Adipocyte (in vitro differentiated cells): Measurements from ENCODE around the gene MZF1.
A peak's percentile ranks its signal among the peaks of the same experiment; 100 is the strongest.

Source experiments
- DNase-seq: peaks from one replicate; pipeline ENCODE4 v3.0.0-alpha.2; 2015; ENCODE audit warnings: low read depth
- H3K27me3 ChIP-seq: replicated peaks from 2 replicates; pipeline ENCODE4 v1.7.0; 2013; ENCODE audit warnings: mild to moderate bottlenecking, low read length, moderate library complexity; ENCODE audit not compliant: control insufficient read depth, insufficient read depth
- H3K36me3 ChIP-seq: 2 replicates; pipeline ENCODE4 v1.7.0; 2013; ENCODE audit warnings: low read length, mild to moderate bottlenecking, moderate library complexity; ENCODE audit not compliant: control insufficient read depth, insufficient read depth, severe bottlenecking
- H3K4me1 ChIP-seq: 2 replicates; pipeline ENCODE4 v1.7.0; 2013; ENCODE audit warnings: mild to moderate bottlenecking, low read length, moderate library complexity; ENCODE audit not compliant: control insufficient read depth, insufficient read depth
- H3K4me3 ChIP-seq: 2 replicates; pipeline ENCODE4 v1.7.0; 2013; ENCODE audit warnings: mild to moderate bottlenecking, low read length, moderate library complexity
- H3K9ac ChIP-seq: 2 replicates; pipeline ENCODE4 v1.7.0; 2013; ENCODE audit warnings: mild to moderate bottlenecking, low read length, moderate library complexity
- H3K9me3 ChIP-seq: 2 replicates; pipeline ENCODE4 v1.7.0; 2013; ENCODE audit warnings: mild to moderate bottlenecking, low read length, moderate library complexity; ENCODE audit not compliant: control insufficient read depth

Gene MZF1

GRCh38 chr19:58551577-58552471 lies 21.3 kb downstream of the MZF1 start:
- no peak for DNase-seq
- H3K36me3 ChIP-seq, result peaks cover 73% of the 10 kb centered on the region

GRCh38 chr19:58551123-58551497 lies 22.0 kb downstream of the MZF1 start:
- Histone ChIP-seq H3K27me3 (no peaks in the 10 kb centered on the region), H3K36me3 (peaks cover 66% of the 10 kb centered on the region), H3K4me3 (no peak overlapping the region), H3K9me3 (no peaks in the 10 kb centered on the region), H3K9ac (no peak overlapping the region), H3K4me1 (peaks cover 32% of the 10 kb centered on the region)
- DNase-seq, result no peak

More at GRCh38 chr19:58551577-58552471, 21.3 kb downstream of the MZF1 start:
- Histone ChIP-seq H3K9me3 (no peaks in the 10 kb centered on the region), H3K4me1 (peaks cover 32% of the 10 kb centered on the region), H3K4me3 (no peak overlapping the region), H3K9ac (no peak overlapping the region), H3K27me3 (no peaks in the 10 kb centered on the region)

DNA sequence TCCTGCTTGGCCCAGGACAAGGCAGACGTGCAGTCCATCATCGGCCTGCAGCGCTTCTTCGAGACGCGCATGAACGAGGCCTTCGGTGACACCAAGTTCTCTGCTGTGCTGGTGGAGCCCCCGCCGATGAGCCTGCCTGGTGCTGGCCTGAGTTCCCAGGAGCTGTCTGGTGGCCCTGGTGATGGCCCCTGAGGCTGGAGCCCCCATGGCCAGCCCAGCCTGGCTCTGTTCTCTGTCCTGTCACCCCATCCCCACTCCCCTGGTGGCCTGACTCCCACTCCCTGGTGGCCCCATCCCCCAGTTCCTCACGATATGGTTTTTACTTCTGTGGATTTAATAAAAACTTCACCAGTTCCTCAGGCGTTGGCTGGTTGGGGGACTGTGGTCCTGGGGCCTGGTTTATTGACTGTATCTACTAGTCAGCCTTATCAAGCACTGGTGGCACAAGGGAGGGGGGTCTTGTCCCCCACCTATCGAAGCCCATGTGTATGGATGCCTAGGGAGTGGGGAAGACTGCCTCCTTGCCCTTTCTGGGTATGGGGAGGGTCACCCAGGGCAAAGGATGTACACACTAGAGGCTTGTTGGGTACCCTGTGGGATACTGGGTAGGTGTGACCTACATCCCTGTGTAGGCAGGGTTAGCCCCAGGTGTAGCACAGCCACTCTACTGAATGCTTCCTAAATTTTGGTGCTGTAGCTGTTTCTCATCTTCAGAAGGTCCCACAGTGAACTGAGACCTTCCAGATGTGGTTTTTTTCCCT lies 22.6 kb downstream of the MZF1 start:
- no peak overlapping the region for H3K4me3 ChIP-seq
- peaks cover 62% of the 10 kb centered on the region for H3K36me3 ChIP-seq
- no peaks in the 10 kb centered on the region for H3K9me3 ChIP-seq
- H3K27me3 ChIP-seq, result no peaks in the 10 kb centered on the region
- no peak overlapping the region for H3K9ac ChIP-seq
- DNase-seq, result no peak
- H3K4me1 ChIP-seq, result peaks cover 34% of the 10 kb centered on the region

DNA sequence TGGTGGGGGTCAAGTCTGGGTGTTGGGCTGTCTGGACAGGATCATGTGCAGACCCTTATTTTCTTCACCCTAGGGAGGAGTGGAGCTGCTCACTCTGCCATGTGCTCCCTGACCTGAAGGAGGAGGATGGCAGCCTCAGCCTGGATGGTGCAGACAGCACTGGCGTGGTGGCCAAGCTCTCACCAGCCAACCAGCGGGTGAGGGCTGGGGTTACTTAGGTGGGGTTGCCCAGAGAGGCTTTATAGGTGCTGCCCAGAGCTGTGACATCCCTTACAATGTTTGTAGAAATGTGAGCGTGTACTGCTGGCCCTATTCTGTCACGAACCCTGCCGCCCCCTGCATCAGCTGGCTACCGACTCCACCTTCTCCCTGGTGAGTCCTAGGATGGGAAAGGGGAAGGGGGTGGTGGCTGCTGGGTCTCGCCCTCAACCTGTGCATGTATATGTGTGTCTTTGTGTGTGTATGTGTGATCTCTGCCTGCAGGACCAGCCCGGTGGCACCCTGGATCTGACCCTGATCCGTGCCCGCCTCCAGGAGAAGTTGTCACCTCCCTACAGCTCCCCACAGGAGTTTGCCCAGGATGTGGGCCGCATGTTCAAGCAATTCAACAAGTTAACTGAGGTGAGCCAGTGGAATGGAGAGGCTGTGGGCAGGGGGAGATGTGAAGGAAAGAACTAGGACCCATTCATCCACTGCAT lies 23.3 kb downstream of the MZF1 start:
- H3K9me3 ChIP-seq, result no peaks in the 10 kb centered on the region
- peaks cover 60% of the 10 kb centered on the region for H3K36me3 ChIP-seq
- H3K4me3 ChIP-seq, result no peak overlapping the region
- H3K27me3 ChIP-seq, result no peaks in the 10 kb centered on the region
- H3K9ac ChIP-seq, result no peak overlapping the region
- H3K4me1 ChIP-seq, result peaks cover 29% of the 10 kb centered on the region
- no peak for DNase-seq

GRCh38 chr19:58548859-58549663 lies 24.1 kb downstream of the MZF1 start:
- H3K27me3 ChIP-seq, result no peaks in the 10 kb centered on the region
- peaks cover 60% of the 10 kb centered on the region for H3K36me3 ChIP-seq
- H3K9me3 ChIP-seq, result no peaks in the 10 kb centered on the region

DNA sequence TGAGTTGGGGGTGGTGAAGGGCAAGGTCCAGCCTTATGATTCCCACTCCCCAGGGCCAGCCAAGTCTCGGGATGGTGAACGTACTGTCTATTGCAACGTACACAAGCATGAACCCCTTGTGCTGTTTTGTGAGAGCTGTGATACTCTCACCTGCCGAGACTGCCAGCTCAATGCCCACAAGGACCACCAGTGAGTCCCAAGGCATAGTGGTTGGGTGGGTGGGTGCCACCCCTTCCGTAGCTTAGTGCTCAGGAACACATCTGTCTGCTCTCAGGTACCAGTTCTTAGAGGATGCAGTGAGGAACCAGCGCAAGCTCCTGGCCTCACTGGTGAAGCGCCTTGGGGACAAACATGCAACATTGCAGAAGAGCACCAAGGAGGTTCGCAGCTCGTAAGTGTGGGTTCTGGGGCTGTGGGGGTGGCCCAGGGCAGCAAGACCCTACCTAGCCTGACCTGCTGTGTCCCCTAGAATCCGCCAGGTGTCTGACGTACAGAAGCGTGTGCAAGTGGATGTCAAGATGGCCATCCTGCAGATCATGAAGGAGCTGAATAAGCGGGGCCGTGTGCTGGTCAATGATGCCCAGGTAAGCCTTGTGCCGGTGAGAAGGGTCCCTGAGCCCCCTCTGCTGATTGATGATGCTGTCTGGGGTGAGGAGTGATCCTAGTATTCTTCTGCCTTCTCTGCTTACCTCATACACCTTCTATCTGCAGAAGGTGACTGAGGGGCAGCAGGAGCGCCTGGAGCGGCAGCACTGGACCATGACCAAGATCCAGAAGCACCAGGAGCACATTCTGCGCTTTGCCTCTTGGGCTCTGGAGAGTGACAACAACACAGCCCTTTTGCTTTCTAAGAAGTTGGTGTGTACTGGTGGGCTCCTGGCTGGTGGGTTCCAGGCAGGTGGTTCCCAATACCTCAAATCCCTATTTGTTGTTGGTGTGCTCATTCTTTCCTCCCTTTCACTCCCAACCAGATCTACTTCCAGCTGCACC lies 25.5 kb downstream of the MZF1 start:
- Histone ChIP-seq H3K36me3 (peaks cover 56% of the 10 kb centered on the region), H3K27me3 (no peaks in the 10 kb centered on the region), H3K4me3 (no peak overlapping the region), H3K9ac (no peak overlapping the region), H3K4me1 (peaks cover 17% of the 10 kb centered on the region), H3K9me3 (no peaks in the 10 kb centered on the region)
- no peak for DNase-seq

More at GRCh38 chr19:58548859-58549663, 24.1 kb downstream of the MZF1 start:
- H3K4me3 ChIP-seq, result no peak overlapping the region
- no peak for DNase-seq
- no peak overlapping the region for H3K9ac ChIP-seq
- H3K4me1 ChIP-seq, result peaks cover 25% of the 10 kb centered on the region

GRCh38 chr19:58546019-58546530 lies 27.1 kb downstream of the MZF1 start:
- Histone ChIP-seq H3K4me3 (peak overlapping the region; percentile 95), H3K36me3 (peaks cover 41% of the 10 kb centered on the region), H3K9ac (peak overlapping the region; percentile 95), H3K4me1 (peaks cover 17% of the 10 kb centered on the region), H3K27me3 (no peaks in the 10 kb centered on the region), H3K9me3 (no peaks in the 10 kb centered on the region)
- no peak for DNase-seq

- H3K36me3 ChIP-seq, result peaks cover 34% of the 10 kb centered on the region
- H3K9me3 ChIP-seq, result no peaks in the 10 kb centered on the region
- H3K27me3 ChIP-seq, result peaks cover under 1% of the 10 kb centered on the region
- peak overlapping the region; percentile 95 for H3K9ac ChIP-seq
- peak overlapping the region; percentile 95 for H3K4me3 ChIP-seq
- H3K4me1 ChIP-seq, result peaks cover 17% of the 10 kb centered on the region
- peak; percentile 30 for DNase-seq
Measured at GRCh38 chr19:58545286-58546018, 27.7 kb downstream of the MZF1 start.

- Histone ChIP-seq H3K9me3 (no peaks in the 10 kb centered on the region), H3K27me3 (peaks cover 4% of the 10 kb centered on the region), H3K4me1 (peaks cover 17% of the 10 kb centered on the region), H3K36me3 (peaks cover 27% of the 10 kb centered on the region), H3K9ac (peak overlapping the region; percentile 95), H3K4me3 (peak overlapping the region; percentile 95)
- peak; percentile 81 for DNase-seq
Measured at GRCh38 chr19:58544591-58545285, 28.4 kb downstream of the MZF1 start.
